ENCODE results near the gene CXCL8. TPM values are rescaled to one million over a fixed set of nuclear protein-coding genes. Genes with fewer than 3 reads are reported as not detected.

CXCL8 gene
- total RNA-seq, 2 experiments from 2014 or later: 0.15 to 0.19 TPM

- no peak overlapping the region for H3K4me3 Mint-ChIP-seq
- CTCF ChIA-PET: interaction anchor here (1.4 kb wide), 1 partner anchor 9 kb away, joined by 4 read pairs; no protein-coding TSS in a partner anchor
- no peaks in the 10 kb centered on the region for H3K9me3 Mint-ChIP-seq
- peaks cover 5% of the 10 kb centered on the region for H3K4me1 Mint-ChIP-seq
- H3K27ac Mint-ChIP-seq: no peak overlapping the region
- DNase-seq: no peak
- H3K36me3 Mint-ChIP-seq (ENCODE audit: low read depth): no peaks in the 10 kb centered on the region
- no peaks in the 10 kb centered on the region for H3K27me3 Mint-ChIP-seq
- POLR2A ChIA-PET: no interaction called here
Observed at GRCh38 chr4:73707269-73707875, 33.0 kb upstream of the CXCL8 start.

- DNase-seq: no peak
- no peaks in the 10 kb centered on the region for H3K27me3 Mint-ChIP-seq
- H3K4me1 Mint-ChIP-seq: peaks cover 5% of the 10 kb centered on the region
- H3K9me3 Mint-ChIP-seq: no peaks in the 10 kb centered on the region
- ChIA-PET POLR2A (no interaction called here), CTCF (interaction anchor here (1.4 kb wide), 1 partner anchor 10 kb away, joined by 4 read pairs; no protein-coding TSS in a partner anchor)
- no peak overlapping the region for H3K27ac Mint-ChIP-seq
- no peaks in the 10 kb centered on the region for H3K36me3 Mint-ChIP-seq (ENCODE audit: low read depth)
- no peak overlapping the region for H3K4me3 Mint-ChIP-seq
Observed at GRCh38 chr4:73707918-73708577, 32.3 kb upstream of the CXCL8 start.

GRCh38 chr4:73709451-73710033, 30.8 kb upstream of the CXCL8 start:
- DNase-seq: no peak

GRCh38 chr4:73710094-73710493, 30.3 kb upstream of the CXCL8 start:
- Mint-ChIP-seq H3K4me1 (peaks cover 5% of the 10 kb centered on the region), H3K4me3 (no peak overlapping the region), H3K9me3 (no peaks in the 10 kb centered on the region), H3K36me3 (ENCODE audit: low read depth) (no peaks in the 10 kb centered on the region), H3K27ac (no peak overlapping the region), H3K27me3 (no peaks in the 10 kb centered on the region)
- CTCF ChIA-PET: no interaction called here
- no peak for DNase-seq
- POLR2A ChIA-PET: no interaction called here

More at GRCh38 chr4:73709451-73710033, 30.8 kb upstream of the CXCL8 start:
- ChIA-PET CTCF (no interaction called here), POLR2A (no interaction called here)
- Mint-ChIP-seq H3K4me1 (peaks cover 5% of the 10 kb centered on the region), H3K36me3 (ENCODE audit: low read depth) (no peaks in the 10 kb centered on the region), H3K4me3 (no peak overlapping the region), H3K27me3 (no peaks in the 10 kb centered on the region), H3K27ac (no peak overlapping the region), H3K9me3 (no peaks in the 10 kb centered on the region)

GRCh38 chr4:73711989-73712388, 28.4 kb upstream of the CXCL8 start:
- Mint-ChIP-seq H3K36me3 (ENCODE audit: low read depth) (no peaks in the 10 kb centered on the region), H3K27me3 (no peaks in the 10 kb centered on the region), H3K27ac (no peak overlapping the region), H3K4me3 (no peak overlapping the region), H3K4me1 (peaks cover 5% of the 10 kb centered on the region), H3K9me3 (no peaks in the 10 kb centered on the region)
- CTCF ChIA-PET: interaction anchor here (0.6 to 1.4 kb wide), 4 partner anchors 10 to 1515 kb away, joined by 3 to 6 read pairs (median 3); no protein-coding TSS in a partner anchor
- POLR2A ChIA-PET: no interaction called here
- no peak for DNase-seq

GRCh38 chr4:73713650-73714049, 26.7 kb upstream of the CXCL8 start:
- CTCF ChIA-PET: no interaction called here

GRCh38 chr4:73714647-73715046, 25.7 kb upstream of the CXCL8 start:
- CTCF ChIA-PET: no interaction called here

More at GRCh38 chr4:73713650-73714049, 26.7 kb upstream of the CXCL8 start:
- Mint-ChIP-seq H3K27ac (no peak overlapping the region), H3K27me3 (no peaks in the 10 kb centered on the region), H3K4me1 (peaks cover 3% of the 10 kb centered on the region), H3K4me3 (no peak overlapping the region), H3K36me3 (ENCODE audit: low read depth) (no peaks in the 10 kb centered on the region), H3K9me3 (peaks cover 2% of the 10 kb centered on the region)
- DNase-seq: no peak
- POLR2A ChIA-PET: no interaction called here

GRCh38 chr4:73715659-73716058, 24.7 kb upstream of the CXCL8 start:
- CTCF ChIA-PET: no interaction called here
- H3K27ac Mint-ChIP-seq: no peak overlapping the region

More at GRCh38 chr4:73714647-73715046, 25.7 kb upstream of the CXCL8 start:
- no peak overlapping the region for H3K27ac Mint-ChIP-seq
- POLR2A ChIA-PET: no interaction called here
- peaks cover 7% of the 10 kb centered on the region for H3K4me1 Mint-ChIP-seq
- H3K36me3 Mint-ChIP-seq (ENCODE audit: low read depth): no peaks in the 10 kb centered on the region
- H3K4me3 Mint-ChIP-seq: no peak overlapping the region
- no peak for DNase-seq
- no peaks in the 10 kb centered on the region for H3K27me3 Mint-ChIP-seq
- peaks cover 2% of the 10 kb centered on the region for H3K9me3 Mint-ChIP-seq

GRCh38 chr4:73718375-73719373, 21.7 kb upstream of the CXCL8 start:
- ChIA-PET CTCF (no interaction called here), POLR2A (no interaction called here)
- Mint-ChIP-seq H3K27ac (no peak overlapping the region), H3K4me3 (no peak overlapping the region), H3K36me3 (ENCODE audit: low read depth) (no peaks in the 10 kb centered on the region), H3K4me1 (peaks cover 7% of the 10 kb centered on the region), H3K9me3 (peaks cover 2% of the 10 kb centered on the region), H3K27me3 (no peaks in the 10 kb centered on the region)
- DNase-seq: no peak

More at GRCh38 chr4:73715659-73716058, 24.7 kb upstream of the CXCL8 start:
- POLR2A ChIA-PET: no interaction called here
- Mint-ChIP-seq H3K9me3 (peaks cover 2% of the 10 kb centered on the region), H3K27me3 (no peaks in the 10 kb centered on the region), H3K4me1 (peaks cover 7% of the 10 kb centered on the region), H3K4me3 (no peak overlapping the region), H3K36me3 (ENCODE audit: low read depth) (no peaks in the 10 kb centered on the region)
- no peak for DNase-seq

- Mint-ChIP-seq H3K27ac (no peak overlapping the region), H3K36me3 (ENCODE audit: low read depth) (no peaks in the 10 kb centered on the region), H3K9me3 (peaks cover 2% of the 10 kb centered on the region), H3K4me1 (peaks cover 7% of the 10 kb centered on the region), H3K4me3 (no peak overlapping the region), H3K27me3 (no peaks in the 10 kb centered on the region)
- POLR2A ChIA-PET: no interaction called here
- DNase-seq: no peak
- CTCF ChIA-PET: interaction anchor here (0.5 to 0.7 kb wide), 2 partner anchors 9 to 427 kb away, joined by 3 read pairs; no protein-coding TSS in a partner anchor
Observed at GRCh38 chr4:73721435-73721834, 18.9 kb upstream of the CXCL8 start.

GRCh38 chr4:73721909-73722308, 18.5 kb upstream of the CXCL8 start:
- H3K27ac Mint-ChIP-seq: no peak overlapping the region
- ChIA-PET POLR2A (no interaction called here), CTCF (interaction anchor here (0.5 to 0.7 kb wide), 2 partner anchors 9 to 427 kb away, joined by 3 read pairs; no protein-coding TSS in a partner anchor)
- H3K36me3 Mint-ChIP-seq (ENCODE audit: low read depth): no peaks in the 10 kb centered on the region
- H3K27me3 Mint-ChIP-seq: no peaks in the 10 kb centered on the region
- no peak for DNase-seq
- H3K9me3 Mint-ChIP-seq: peaks cover 2% of the 10 kb centered on the region
- no peak overlapping the region for H3K4me3 Mint-ChIP-seq
- peaks cover 7% of the 10 kb centered on the region for H3K4me1 Mint-ChIP-seq

GRCh38 chr4:73723023-73723422, 17.3 kb upstream of the CXCL8 start:
- DNase-seq: no peak
- ChIA-PET CTCF (no interaction called here), POLR2A (no interaction called here)
- Mint-ChIP-seq H3K4me3 (no peak overlapping the region), H3K27me3 (no peaks in the 10 kb centered on the region), H3K27ac (no peak overlapping the region), H3K36me3 (ENCODE audit: low read depth) (no peaks in the 10 kb centered on the region), H3K9me3 (peaks cover under 1% of the 10 kb centered on the region), H3K4me1 (peaks cover 7% of the 10 kb centered on the region)

Measured in activated CD4-positive, alpha-beta T cell treated with anti-CD3 and anti-CD28 coated beads, Interleukin-2, amount 10 ng/mL, durations not matched to agents 7 days and 5 days (primary cell).